Measurements from ENCODE around the gene MICAL3.

GRCh38 chr22:17872471-17872870 lies 151.9 kb downstream of the MICAL3 start:
- TF ChIP-seq CTCF (IDR thresholded peaks at IDR 0.05) = no peak
- no peak for TF ChIP-seq POLR2A (IDR thresholded peaks at IDR 0.05)
